A673 (cell line): ENCODE results near the gene SELENOV. TPM values are rescaled to one million over a fixed set of nuclear protein-coding genes. Genes with fewer than 3 reads are reported as not detected.

Source experiments
- BruUV-seq: library from RNA; stranded (reverse); fragments of 400-500 nt; replicated peaks from 2 replicates; lab custom pipeline; 2021; lab: Mats Ljungman, UMichigan
- CTCF ChIA-PET: fragments of 300-600 bp; sonication (Branson Sonifier 250); formaldehyde crosslinking; loops from one replicate; lab custom pipeline; 2022; ENCODE audit warnings: antibody characterized with exemption; lab: Charles Lee
- POLR2A ChIA-PET: fragments of 300-600 bp; sonication (Branson Sonifier 250); formaldehyde crosslinking; loops from one replicate; lab custom pipeline; 2022; ENCODE audit warnings: antibody characterized with exemption; ENCODE audit not compliant: low non-redundant PET; lab: Charles Lee
- DNase-seq: peaks from one replicate; pipeline ENCODE4 v3.0.0-alpha.2; 2015; ENCODE audit warnings: low spot score
- H3K27ac ChIP-seq: fragments of 200-600 bp; sonication (generic); 2 replicates; pipeline ENCODE4 v1.5.1; 2016; ENCODE audit warnings: mixed run types, low read depth, mild to moderate bottlenecking, mixed read lengths, antibody characterized with exemption, low read length; ENCODE audit not compliant: poor library complexity, severe bottlenecking
- H3K27me3 ChIP-seq: fragments of 200-600 bp; sonication (generic); replicated peaks from 2 replicates; pipeline ENCODE4 v1.6.1; 2017; ENCODE audit warnings: mixed run types, low read depth, mild to moderate bottlenecking, mixed read lengths, antibody characterized with exemption, low read length; ENCODE audit not compliant: insufficient read depth, poor library complexity
- H3K36me3 ChIP-seq: fragments of 200-600 bp; sonication (generic); 2 replicates; pipeline ENCODE4 v1.6.1; 2016; ENCODE audit warnings: mixed run types, mild to moderate bottlenecking, mixed read lengths, antibody characterized with exemption, low read length; ENCODE audit not compliant: insufficient read depth, poor library complexity, severe bottlenecking
- H3K4me1 ChIP-seq: fragments of 200-600 bp; sonication (generic); 2 replicates; pipeline ENCODE4 v1.6.1; 2017; ENCODE audit warnings: mixed run types, mild to moderate bottlenecking, mixed read lengths, antibody characterized with exemption, low read length; ENCODE audit not compliant: insufficient read depth, poor library complexity, severe bottlenecking
- H3K4me3 ChIP-seq: fragments of 200-600 bp; sonication (generic); 2 replicates; pipeline ENCODE4 v1.5.1; 2016; ENCODE audit warnings: low read depth, mixed run types, mild to moderate bottlenecking, mixed read lengths, low read length; ENCODE audit not compliant: poor library complexity, severe bottlenecking
- H3K9me3 ChIP-seq: fragments of 200-600 bp; sonication (generic); 2 replicates; pipeline ENCODE4 v1.6.1; 2016; ENCODE audit warnings: mixed run types, low read depth, mild to moderate bottlenecking, mixed read lengths, antibody characterized with exemption, low read length; ENCODE audit not compliant: poor library complexity, severe bottlenecking
- CTCF ChIP-seq: fragments of 300-800, 200-600 bp; sonication (generic); conservative IDR thresholded peaks from 2 replicates; pipeline ENCODE4 v1.5.1; 2017; ENCODE audit warnings: low read depth, mild to moderate bottlenecking, antibody characterized with exemption, low read length, moderate library complexity, mixed read lengths
- EZH2 ChIP-seq: fragments of 200-600 bp; sonication (generic); IDR thresholded peaks from 2 replicates; pipeline ENCODE4 v1.6.1; 2017; ENCODE audit warnings: borderline replicate concordance, low read depth, mild to moderate bottlenecking, mixed read lengths, antibody characterized with exemption, low read length; ENCODE audit not compliant: poor library complexity, severe bottlenecking
- intact Hi-C: fragments of 100-400 bp; cut with micrococcal nuclease; formaldehyde crosslinking; loops from one replicate; pipeline ENCODE4 v1.10.0; 2022; ENCODE audit not compliant: unreplicated experiment
- total RNA-seq: library from RNA; stranded (reverse); gene quantifications from 2 replicates; pipeline ENCODE4 v1.2.3, GENCODE V29; 2021

The SELENOV gene
- total RNA-seq, 1 experiment from 2014 or later, result not detected

- ChIA-PET CTCF (interaction anchor here (0.7 to 1.3 kb wide), 2 partner anchors 29 to 92 kb away, joined by 3 to 8 read pairs; no protein-coding TSS in a partner anchor), POLR2A (no interaction called here)
- Histone ChIP-seq H3K36me3 (no peaks in the 10 kb centered on the region), H3K4me3 (peak overlapping the region; percentile 81), H3K9me3 (no peaks in the 10 kb centered on the region), H3K4me1 (peaks cover 10% of the 10 kb centered on the region), H3K27ac (peak overlapping the region; percentile 60), H3K27me3 (no peaks in the 10 kb centered on the region)
- intact Hi-C loops, result loop anchor here (2.0 to 10.0 kb wide), 4 partner anchors 51 to 417 kb away; partner anchors contain the start of gene TIMM50
- TF ChIP-seq EZH2, result no peak
- TF ChIP-seq CTCF, result no peak
- DNase-seq, result no peak
- no TSS peak for BruUV-seq
Observed at GRCh38 chr19:39531834-39532232, 16.9 kb downstream of the SELENOV start.

GRCh38 chr19:39532233-39533002 is 17.5 kb downstream of the SELENOV start, which contains the start of gene EID2B:
Gene EID2B, minus strand, starts transcription at chr19:39532852. Its CDS starts 50 bp downstream, at chr19:39532802.
- intact Hi-C loops, result loop anchor here (2.0 to 10.0 kb wide), 4 partner anchors 52 to 418 kb away; partner anchors contain the start of gene TIMM50
- TF ChIP-seq EZH2, result no peak
- peak; percentile 94 for TF ChIP-seq CTCF
- DNase-seq, result peak; percentile 97
- no peaks in the 10 kb centered on the region for H3K27me3 ChIP-seq
- POLR2A ChIA-PET, result no interaction called here
- no peaks in the 10 kb centered on the region for H3K36me3 ChIP-seq
- no peaks in the 10 kb centered on the region for H3K9me3 ChIP-seq
- CTCF ChIA-PET, result interaction anchor here (0.7 to 1.3 kb wide), 3 partner anchors 13 to 92 kb away, joined by 3 to 8 read pairs (median 5); no protein-coding TSS in a partner anchor
- peaks cover 10% of the 10 kb centered on the region for H3K4me1 ChIP-seq
- no TSS peak for BruUV-seq
- peak within 1 kb of the TSS; percentile 81 for H3K4me3 ChIP-seq
- peak within 1 kb of the TSS; percentile 60 for H3K27ac ChIP-seq

- CTCF ChIA-PET, result interaction anchor here (0.7 to 1.3 kb wide), 2 partner anchors 13 to 93 kb away, joined by 5 to 8 read pairs; no protein-coding TSS in a partner anchor
Observed at GRCh38 chr19:39533003-39533512, 18.1 kb downstream of the SELENOV start.

More at GRCh38 chr19:39533003-39533512, 18.1 kb downstream of the SELENOV start:
- Histone ChIP-seq H3K27ac (no peak overlapping the region), H3K27me3 (no peaks in the 10 kb centered on the region), H3K9me3 (no peaks in the 10 kb centered on the region), H3K4me1 (peaks cover 10% of the 10 kb centered on the region), H3K4me3 (peak overlapping the region; percentile 81), H3K36me3 (no peaks in the 10 kb centered on the region)
- DNase-seq, result no peak
- intact Hi-C loops, result loop anchor here (2.0 to 10.0 kb wide), 4 partner anchors 52 to 418 kb away; partner anchors contain the start of gene TIMM50
- TF ChIP-seq EZH2, result no peak
- no peak for TF ChIP-seq CTCF
- POLR2A ChIA-PET, result no interaction called here
- no TSS peak for BruUV-seq
